NCI-H748 treated with DMSO at 0.1 percent for 48 hours (cell line): ENCODE results near the gene EIF5.

Experiments used
- DNase-seq: peaks from one replicate; lab custom pipeline; 2025; lab: John Stamatoyannopoulos, UW

Gene EIF5

GRCh38 chr14:103393676-103394626 is 59.9 kb downstream of the EIF5 start:
- DNase-seq = no peak
